Stimulated activated CD8-positive, alpha-beta memory T cell treated with anti-CD3 and anti-CD28 coated beads, Interleukin-12 subunit alpha, Interleukin-12 subunit beta, amount 100 ng/mL, for 1 hour (primary cell): ENCODE data around the gene SDK1.
"Not testable (repeated sequence)": the region's sequence is repeated elsewhere in the genome, so short reads cannot be mapped to it uniquely, and the experiment has no call there.

Source experiments
- DNase-seq: peaks from one replicate; pipeline ENCODE4 v3.0.0-alpha.2; 2020; ENCODE audit warnings: low read depth

SDK1 gene

DNA sequence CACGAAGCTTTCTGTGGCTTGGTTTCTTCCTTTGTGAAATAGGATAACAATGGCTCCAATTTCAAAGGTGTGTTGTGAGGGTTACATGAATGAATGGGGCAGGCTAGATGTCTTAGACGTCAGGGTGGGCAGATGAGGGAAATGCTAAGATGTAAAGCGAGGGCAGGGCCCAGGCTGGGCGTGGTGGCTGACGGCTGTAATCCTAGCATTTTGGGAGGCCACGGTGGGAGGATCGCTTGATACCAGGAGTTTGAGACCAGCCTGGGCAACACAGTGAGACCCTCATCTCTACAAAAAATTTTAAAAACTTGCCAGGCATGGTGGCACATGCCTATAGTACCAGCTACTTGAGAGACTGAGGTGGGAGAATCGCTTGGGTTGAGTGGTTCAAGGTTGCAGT is 773.4 kb downstream of the SDK1 start:
- no peak for DNase-seq

DNA sequence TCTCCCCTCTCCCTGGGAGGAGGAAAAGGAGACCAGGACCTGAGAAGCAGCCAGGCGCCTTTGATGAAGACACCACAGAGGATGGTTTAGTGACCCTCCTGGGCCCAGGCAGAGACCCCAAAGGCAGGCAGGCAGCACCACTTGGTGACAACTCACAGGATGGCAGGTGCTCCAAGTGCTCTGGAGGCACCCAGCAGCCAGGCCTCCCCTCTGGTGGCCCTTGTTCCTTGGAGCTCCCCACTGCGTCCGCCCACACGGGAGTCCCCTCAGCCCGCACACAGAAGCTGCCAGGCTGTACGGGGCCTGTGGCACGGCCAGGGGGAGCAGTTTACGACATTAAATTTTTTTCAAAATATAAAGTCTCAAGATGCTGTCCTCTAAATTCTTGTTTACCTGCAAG is 773.9 kb downstream of the SDK1 start:
- DNase-seq: no peak

DNA sequence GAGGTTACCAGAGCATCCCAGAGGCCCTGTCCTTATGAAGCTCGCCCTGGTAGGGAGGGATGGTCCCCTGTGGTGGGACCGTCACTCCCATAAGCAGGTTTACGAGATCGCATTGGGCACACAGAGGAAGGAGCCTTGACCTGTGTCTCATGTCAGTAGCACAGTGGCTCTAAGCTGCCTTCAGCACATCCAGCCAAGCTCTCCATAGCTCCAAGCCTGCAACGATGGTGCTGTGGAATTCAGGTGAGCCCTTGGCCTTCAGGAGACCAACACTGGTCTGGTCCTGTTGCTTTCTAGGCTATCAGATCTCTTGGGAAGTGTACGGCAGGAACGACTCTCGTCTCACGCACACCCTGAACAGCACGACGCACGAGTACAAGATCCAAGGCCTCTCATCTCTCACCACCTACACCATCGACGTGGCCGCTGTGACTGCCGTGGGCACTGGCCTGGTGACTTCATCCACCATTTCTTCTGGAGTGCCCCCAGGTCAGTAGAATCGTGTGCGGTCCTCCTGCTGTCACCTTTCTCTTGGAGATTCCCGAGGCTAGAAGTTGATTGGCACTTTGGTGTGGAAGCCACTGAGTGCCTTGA is 775.7 kb downstream of the SDK1 start:
- no peak for DNase-seq

DNA sequence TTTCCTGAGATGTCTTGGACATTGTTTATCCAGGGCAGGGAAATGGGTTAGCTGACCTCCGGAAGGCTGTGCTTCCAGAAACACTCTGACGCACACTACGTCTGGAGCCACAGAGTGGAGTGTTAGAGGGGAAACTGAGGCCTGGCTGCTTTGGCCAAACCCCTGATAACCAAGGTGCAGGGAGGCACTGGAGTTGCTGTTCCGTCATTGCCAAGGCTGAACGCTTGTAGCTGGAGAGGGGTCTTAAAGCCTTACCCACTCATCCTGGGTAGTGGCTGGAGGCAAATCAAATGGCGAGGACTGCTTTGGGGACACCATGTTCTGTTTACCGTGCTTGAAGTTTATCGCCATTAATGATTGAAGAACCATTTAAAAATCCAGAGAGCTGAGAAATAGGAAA is 776.9 kb downstream of the SDK1 start:
- no peak for DNase-seq

DNA sequence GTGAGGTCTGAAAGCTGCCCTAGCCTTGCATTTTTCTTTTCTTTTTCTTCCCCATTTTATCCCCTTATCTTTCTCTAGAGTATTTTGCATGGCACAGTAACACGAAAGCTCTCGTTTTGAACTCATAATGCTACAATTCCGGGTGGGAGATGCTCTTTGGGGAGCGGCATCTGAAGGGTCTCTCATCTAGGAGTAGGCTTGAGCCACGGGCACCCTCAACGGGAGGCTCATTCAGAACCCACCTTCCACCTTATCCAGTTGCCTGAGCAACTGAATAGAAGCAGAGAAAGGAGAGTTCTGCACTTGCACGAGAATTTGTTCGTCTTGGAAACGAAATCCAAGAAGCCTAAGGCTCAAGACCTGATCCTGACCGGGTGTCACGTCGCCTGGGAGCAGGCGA is 777.5 kb downstream of the SDK1 start:
- DNase-seq: no peak

DNA sequence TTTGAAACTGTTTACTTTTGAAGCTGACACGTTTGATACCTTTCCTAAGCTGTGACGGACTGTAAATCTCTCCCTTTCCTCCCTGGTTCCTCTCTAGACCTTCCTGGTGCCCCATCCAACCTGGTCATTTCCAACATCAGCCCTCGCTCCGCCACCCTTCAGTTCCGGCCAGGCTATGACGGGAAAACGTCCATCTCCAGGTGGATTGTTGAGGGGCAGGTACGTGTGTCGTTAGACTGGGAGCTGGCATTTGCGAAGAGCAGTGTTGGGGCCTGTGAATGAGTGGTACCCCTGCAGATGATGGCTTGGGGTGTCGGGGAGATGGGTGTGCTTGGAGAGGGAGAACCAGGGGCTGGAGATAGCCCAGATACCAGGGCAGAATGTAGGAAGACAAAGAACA is 778.3 kb downstream of the SDK1 start:
- no peak for DNase-seq

DNA sequence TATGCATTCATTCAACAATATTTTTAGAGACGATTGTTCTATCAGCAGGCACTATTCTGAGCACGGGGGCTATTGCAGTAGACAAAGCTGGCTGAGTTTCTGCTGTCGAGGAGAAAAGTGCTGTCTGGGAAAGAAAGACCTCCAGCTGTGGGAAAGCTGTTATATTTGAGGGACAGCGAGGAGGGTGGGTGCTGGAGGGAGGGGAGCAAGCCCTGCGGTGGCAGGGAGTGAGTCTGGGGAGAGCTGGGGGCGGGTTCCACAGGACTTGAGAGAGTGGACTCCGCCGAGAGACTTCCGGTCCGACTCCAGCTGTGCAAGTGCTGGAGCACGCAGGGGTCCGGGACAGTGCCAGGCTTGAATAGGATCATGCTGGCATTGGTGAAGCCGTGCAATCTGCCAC is 778.9 kb downstream of the SDK1 start:
- no peak for DNase-seq

DNA sequence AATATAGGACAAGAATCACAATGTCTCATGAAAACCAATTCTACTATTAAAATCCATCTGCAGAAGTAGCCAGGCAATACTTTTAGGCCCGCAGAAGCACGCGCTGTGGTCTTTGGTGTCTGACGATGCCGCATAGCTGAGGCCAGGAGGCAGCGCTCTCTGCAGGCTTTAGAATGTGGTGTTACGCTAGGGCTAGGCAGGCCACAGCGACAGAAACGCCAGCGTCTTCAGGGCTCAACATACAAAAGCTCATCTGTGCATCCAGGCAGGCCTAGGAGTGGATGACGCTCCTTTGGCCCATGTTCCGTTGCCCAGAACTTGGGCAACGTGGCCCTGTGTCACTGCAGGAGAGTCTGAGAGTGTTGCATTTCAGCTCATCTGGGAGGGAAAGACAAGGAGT is 779.9 kb downstream of the SDK1 start:
- DNase-seq: no peak

DNA sequence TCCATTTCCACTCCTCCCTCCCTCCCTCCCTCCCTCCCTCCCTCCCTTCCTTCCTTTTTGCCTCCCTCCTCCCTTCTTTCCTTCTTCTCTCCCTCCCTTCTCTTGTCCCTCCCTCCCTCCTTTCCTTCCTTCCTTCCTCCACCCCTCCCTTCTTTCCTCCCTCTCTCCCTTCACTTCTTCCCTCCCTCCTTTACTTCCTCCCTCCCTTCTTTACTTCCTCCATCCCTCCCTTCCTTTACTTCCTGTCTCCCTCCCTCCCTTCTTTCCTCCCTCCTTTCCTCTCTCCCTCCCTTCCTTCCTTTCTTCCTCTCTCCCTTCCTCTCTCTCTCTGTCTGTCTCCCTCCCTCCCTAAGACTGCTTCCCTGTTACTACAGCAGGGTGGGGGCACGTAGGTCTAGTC is 782.5 kb downstream of the SDK1 start:
- no peak for DNase-seq

DNA sequence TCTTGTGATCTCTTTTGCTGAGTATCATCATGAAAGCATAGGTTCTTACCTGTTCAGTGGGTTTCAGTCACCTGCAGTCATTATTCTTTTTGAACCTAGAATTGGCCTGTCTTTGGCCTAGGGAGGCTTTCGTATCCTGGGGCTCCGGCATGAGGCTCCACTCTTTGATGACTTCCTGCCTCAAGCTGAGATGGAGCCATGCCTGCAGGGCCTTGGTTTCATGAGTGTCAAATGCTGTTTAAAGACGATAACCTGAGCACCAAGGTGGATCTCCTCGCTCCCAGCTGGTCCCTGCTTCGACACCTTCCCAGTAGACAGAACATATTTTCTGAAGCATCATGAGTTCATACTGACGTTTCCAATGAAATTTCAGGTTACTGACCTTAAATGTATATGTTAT is 783.2 kb downstream of the SDK1 start:
- no peak for DNase-seq

DNA sequence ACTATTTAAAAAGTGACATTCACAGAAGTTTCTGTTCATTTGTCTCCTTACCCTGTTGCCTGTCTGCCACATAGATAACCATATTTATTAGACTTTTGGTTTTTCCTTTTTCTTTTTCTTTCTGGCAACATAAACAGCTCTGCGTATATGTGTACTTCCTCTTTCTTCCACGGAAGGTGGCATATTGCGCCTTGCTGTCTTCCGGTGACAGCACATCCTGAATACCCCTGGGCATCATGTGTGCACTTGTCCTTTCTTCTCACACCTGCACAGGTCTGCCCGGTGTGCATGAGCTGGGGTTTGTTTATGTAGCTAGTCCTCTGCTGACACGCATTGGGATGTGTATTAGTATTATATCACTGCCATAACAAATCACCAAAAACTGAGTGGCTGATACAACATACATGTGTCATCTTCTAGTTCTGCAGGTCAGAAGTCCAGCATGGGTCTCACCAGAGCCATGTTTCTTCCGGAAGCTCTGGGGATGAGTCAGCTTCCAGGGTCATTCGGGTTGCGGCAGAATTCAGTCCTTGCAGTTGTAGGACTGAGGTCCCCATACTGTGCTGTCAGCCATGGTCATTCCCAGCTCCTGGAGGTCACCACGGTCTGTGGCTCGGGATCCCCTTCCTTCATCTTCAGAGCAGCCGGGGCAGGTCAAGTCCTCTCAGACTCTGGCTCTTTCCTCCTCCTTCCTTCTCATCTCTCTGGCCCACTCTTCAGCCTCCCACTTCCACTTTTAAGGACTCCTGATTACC is 785.1 kb downstream of the SDK1 start:
- no peak for DNase-seq

DNA sequence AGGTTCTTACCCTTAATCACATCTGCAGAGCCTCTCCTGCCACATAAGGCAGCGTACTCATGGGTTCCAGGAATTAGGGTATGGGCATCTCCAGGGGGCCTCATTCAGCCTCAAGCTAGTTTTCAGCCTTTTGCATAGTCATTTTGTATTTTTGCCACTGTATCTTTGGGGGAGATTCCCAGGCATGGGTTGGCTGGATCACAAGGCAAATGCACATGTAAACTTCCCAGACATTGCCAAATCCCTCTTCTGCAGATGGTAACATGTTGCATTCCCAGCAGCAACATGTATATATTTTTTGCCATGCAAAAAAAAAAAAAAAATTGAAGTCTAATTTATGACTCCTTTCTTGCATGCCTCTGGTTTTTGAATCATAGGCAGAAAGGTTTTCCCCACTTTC is 785.7 kb downstream of the SDK1 start:
- no peak for DNase-seq

DNA sequence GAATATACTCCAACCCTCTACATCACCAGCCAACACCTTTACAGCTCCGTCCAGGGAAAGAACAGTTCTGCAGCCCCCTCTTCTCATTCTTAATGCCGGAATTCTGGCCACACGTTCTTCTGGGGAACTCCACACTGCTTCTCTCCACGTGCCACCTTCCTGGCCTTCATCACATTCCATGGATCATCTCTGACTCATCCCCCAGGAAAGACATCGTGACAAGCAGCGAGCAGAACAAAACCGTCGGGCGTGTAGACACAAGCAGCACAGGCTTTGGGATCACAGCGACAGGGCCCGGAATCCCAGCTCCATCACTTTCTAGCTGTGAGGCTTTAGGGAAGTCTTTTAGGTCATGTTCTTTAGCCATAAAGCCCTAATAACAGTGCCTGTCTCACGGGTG is 790.7 kb downstream of the SDK1 start:
- DNase-seq: no peak

DNA sequence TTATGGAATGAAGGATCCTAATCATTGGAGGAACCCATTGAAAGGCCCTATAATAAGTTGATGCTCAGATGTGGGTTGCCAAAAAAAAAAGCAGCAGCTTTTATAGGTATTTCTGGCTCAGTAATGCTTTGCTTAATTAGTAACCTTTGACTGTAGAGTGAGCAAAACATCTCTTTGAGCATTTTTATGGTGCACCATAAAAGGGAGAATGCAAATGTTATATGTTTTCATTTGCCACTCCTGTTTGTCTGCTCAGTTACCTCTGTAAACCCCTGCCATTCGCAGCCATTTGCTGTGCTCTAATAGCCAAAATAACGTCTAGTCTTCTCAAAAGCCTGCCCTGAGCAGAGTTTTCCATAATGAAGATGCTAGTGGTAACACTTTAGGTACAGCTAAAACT is 792.0 kb downstream of the SDK1 start:
- DNase-seq: no peak

DNA sequence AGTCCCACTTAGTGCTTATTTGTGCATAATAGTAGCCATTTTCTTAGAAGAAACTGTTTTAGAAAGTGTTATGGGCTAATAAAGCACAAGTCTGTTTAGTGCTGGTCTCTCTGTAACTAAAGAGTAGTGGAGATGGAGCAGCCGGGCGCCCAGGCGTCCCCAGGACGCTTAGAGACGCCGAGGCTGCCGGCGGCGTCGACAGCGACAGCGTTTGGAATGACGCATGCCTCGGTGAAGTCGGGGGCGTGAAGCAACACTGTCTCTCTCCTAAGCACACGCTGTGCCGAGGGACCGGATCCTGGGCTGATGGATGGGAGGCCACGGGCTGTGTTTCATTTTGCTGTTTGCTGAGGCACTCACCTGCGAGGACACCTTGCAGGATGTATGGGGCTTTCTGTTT is 792.4 kb downstream of the SDK1 start:
- DNase-seq: no peak

DNA sequence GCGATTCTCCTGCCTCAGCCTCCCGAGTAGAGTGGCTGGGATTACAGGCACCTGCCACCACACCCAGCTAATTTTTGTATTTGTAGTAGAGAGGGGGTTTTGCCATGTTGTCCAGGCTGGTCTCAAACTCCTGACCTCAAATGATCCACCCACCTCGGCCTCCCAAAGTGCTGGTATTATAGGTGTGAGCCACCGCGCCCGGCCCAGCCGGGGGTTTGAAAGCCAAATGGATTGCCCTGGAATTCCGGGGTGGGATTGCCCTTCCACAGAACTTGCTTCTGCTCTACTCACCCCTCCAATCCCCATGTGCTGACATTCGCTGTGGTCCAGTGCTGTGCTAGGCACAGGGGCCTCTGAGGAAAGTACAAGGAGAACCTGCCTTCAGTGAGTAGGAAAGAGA is 793.1 kb downstream of the SDK1 start:
- not testable (repeated sequence) for DNase-seq

DNA sequence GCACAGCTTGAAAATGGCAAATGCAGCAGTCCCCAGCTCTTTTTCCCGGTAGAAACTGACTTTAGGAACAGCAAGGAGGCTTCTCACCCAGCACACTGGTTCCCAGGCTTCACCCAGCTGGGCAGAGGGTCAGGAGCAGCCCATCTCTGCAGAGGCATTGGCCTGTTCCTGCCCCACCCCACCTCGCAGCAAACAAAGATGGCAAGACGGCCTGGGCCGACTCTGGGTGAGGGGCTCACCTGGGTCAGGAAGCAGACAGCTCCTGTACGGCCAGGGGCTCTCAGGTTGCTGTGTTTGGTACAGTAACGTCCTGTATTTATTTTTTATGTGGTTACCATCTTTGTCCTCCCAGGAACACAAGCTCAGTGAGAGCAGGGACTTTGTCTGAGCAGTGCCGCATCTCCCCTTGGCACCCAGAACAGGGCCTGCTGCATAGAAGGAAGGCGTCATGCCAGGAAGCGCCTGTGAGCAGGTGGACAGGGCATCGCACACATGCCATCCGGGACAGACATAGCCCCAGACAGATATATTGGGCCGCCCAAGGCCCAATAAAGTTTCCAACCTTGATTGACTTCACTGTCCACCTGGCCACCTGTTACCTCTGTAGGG is 796.1 kb downstream of the SDK1 start:
- DNase-seq: no peak

DNA sequence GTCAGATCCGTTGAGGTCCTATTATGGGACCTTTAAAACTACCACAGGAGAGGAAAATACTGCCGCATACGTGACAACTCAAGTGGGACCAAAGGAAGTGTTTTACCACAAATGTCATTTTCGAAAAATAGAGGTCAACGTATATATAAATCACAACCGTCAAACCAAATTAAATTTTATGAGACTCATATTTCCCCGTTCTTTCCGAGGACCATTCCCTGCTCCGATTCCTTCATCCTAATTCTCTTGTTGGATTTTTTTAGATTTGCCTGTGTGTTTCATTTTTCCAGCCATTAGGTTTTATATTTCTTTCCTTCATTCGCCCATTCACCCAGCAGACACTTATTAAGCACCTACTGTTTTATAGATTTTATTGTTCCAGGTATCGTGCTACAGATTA is 797.1 kb downstream of the SDK1 start:
- DNase-seq: no peak

DNA sequence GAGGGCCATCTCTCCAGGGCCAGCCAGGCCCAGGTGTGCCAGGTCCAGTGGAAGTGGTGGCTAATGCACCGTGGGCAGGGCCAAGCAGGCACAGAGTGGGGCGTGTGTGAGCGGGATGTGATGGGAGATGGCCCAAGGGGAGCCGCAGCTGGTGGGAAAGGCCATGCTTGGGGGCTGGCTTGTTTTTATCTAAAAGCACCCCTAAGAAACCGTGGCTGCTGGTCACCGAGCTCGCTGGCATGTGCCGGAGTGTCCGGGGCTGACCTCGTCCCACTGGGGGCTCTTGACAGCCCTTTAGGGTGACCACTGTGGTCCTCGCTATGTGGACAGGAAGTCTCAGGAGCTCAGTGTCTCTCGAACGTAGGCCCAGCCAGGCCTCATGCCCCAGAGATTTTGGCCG is 798.6 kb downstream of the SDK1 start:
- DNase-seq: no peak

DNA sequence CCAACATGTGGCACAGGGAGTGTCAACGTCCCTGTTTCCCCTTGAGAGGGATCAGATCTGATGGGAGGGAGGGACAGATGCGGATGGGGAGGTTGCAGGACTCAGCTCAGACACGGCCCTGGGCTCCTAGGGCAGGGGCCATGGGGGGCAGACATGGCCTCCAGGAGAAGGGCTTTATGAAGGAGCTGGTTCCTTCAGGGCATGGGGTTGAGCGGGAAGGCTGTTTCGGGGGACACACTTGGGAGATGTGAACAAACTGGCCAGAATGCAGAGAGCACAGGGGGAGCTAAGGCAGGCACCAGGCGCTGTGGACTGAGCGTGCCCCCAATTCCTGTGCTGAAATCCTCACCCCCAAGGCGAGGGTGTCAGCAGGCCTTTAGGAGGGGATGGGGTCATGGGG is 799.1 kb downstream of the SDK1 start:
- no peak for DNase-seq

DNA sequence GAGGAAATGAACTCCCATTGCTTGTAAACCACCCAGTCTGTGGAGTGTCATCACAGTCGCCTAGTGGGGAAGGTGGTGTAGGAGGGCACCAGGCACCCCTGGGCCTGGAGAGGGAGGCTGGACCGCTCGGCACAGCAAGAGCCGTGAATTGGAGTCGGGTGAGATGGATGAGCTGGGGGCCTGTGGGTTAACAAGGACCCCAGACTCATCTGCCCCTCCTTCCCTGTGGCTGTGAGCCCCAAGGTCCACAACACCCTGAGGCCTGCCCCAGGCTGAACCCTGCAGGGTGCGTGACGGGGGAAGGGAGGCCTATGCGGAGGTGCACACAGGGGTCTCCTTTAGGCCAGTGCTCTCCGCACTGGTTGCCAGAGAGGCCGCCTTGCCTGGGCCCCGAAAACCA is 799.6 kb downstream of the SDK1 start:
- no peak for DNase-seq

DNA sequence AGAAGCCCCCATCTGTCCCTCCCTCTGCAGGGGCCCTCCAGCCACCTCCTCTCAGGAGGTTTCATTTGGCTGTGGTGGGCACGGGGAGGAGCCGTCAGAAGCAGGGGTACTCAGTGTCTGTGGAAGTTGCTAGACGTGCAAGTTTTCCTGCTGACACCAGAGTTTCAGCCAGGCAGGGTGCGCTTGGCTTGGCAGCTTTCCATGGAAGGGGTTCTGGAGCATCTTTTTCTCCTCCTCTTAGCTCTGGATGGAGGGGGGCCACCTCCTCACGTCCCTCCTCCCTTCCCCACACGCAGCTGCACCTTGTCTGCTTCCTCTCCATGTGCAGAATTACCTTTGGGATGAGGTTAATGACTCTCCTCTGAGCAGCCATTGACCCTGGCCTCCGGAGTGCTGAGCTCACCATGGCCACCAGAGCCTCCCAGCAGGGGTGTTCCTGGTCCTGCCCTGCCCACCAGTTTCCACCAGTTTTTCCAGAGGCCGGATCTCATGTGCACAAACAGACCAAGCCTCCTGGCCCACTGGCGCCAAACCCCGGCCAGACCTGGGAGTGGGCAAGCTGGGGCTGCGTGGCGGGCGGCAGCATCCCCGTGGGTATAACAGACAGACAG is 801.3 kb downstream of the SDK1 start:
- no peak for DNase-seq

DNA sequence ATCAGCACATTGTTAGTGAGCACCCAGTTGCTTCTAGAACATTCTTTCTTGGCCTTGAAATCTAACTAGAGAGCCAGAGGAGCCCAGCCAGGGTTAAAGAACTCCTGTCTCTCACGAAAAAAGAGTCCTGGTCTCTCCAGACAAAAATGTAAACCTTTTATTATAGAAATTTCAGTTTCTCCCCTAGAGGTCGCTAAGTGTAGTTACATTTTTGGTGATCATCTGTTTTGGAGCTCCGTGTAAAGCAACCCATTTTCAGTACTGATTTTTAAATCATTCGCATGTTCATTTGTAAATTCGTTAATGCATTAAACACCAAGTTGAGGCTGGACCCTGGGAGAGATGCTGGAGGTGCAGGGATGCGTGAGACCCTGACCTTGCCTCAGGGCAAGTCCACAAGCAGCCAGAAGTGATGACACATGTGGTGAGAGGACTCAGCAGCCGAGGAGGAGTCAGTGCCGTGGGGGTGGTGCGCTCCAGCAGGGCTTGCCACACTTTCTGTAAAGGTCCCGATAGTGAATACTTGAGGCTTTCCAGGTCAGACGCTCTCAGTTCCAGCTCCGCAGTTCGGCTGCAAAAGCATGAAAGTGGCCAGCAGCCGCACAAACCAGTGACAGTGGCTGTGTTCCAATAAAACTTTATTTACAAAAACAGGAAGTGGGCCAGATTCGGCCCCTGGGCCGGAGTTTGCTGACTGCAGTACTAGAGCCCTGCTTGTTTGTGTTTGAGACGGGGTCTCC is 802.5 kb downstream of the SDK1 start:
- no peak for DNase-seq
